HG03439 (cell line): Measurements from ENCODE around the gene KRTAP10-1.
"Not testable (repeated sequence)": the region's sequence is repeated elsewhere in the genome, so short reads cannot be mapped to it uniquely, and the experiment has no call there.

Experiments used
- ATAC-seq: cut with Tn5 transposase; IDR thresholded peaks from one replicate; pipeline ENCODE4 v1.9.1; 2021; ENCODE audit warnings: mild to moderate bottlenecking, moderate library complexity; ENCODE audit not compliant: unreplicated experiment

Gene KRTAP10-1

DNA sequence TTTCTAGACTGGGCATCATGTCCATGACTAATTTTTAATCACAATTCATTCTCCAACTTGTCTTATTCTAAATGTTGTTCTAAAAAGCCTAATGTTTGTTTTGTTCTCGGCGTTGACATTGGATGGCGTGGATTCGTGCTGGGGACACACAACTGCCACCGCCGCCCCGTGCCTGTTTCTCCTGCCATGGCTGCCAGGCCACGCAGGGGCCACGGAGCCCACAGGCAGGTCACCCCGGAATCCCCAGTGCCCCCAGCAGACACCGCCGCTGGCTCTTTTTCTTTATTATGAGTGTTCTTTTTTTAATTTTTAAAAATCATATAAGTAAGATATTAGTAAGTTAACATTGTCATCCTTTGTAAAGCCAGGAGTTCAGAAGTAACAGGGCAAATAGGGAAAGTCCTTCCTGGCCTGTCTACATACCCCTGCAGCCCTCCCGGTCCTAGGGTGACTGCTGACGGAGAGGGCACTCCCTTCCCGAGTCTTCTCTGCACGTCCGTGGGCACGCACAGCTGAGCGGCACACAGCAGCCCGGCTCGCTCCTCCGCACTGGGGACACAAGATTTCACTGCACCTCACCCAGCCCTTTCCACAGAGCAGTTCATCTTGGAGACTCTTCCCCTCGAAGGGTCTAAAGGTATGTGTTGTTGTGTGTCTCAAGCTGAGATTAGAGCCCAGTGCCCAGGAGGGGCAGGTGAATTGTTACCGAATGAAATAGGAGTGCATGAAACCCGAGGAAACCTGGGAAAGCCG, 32.1 kb downstream of the KRTAP10-1 start:
- no peak for ATAC-seq

GRCh38 chr21:44506279-44507255, 33.4 kb downstream of the KRTAP10-1 start:
- no peak for ATAC-seq

DNA sequence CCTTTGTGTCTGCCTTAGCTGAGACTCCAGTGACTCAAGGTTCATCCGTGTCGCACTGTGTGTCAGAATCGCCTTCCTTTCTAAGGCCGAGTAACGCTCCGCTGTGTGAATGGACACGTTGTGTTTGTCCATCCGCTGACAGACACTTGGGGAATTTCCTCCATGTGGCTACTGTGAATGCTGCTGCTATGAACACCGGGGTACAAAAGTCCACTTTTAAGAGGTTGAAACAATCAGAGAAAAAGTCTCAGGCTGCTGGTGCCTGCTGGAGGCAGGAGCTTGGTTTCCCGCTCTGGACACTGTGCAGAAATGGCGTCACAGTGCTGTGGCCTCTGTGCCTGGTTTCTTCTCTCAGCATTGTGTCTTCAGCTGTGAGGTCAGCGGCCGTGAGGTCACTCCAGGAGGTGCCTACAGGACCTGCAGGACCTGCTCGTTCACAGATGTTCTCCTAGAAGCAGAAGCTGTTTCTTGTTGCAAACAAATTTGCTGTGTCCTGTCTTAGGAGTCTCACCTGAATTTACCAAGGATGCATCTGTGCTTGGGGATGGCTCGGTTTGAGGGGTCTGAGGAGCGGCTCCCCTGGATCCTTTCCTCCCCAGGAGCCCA, 34.2 kb downstream of the KRTAP10-1 start:
- ATAC-seq: no peak

DNA sequence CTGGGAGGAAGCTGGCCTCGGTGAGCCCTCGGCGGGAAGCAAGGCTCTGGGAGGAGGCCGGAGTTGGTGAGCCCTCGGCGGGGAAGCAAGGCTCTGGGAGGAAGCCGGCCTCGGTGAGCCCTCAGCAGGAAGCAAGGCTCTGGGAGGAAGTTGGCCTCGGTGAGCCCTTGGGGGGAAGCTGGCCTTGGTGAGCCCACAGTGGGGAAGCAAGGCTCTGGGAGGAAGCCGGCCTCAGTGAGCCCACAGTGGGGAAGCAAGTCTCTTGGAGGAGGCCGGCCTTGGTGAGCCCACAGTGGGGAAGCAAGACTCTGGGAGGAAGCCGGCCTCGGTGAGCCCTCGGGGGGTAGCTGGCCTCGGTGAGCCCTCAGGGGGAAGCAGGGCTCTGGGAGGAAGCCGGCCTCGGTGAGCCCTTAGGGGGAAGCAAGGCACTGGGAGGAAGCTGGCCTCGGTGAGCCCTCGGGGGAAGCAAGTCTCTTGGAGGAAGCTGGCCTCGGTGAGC, 36.0 kb downstream of the KRTAP10-1 start:
- ATAC-seq: no peak

GRCh38 chr21:44503006-44503889, 36.7 kb downstream of the KRTAP10-1 start:
- ATAC-seq: not testable (repeated sequence)

DNA sequence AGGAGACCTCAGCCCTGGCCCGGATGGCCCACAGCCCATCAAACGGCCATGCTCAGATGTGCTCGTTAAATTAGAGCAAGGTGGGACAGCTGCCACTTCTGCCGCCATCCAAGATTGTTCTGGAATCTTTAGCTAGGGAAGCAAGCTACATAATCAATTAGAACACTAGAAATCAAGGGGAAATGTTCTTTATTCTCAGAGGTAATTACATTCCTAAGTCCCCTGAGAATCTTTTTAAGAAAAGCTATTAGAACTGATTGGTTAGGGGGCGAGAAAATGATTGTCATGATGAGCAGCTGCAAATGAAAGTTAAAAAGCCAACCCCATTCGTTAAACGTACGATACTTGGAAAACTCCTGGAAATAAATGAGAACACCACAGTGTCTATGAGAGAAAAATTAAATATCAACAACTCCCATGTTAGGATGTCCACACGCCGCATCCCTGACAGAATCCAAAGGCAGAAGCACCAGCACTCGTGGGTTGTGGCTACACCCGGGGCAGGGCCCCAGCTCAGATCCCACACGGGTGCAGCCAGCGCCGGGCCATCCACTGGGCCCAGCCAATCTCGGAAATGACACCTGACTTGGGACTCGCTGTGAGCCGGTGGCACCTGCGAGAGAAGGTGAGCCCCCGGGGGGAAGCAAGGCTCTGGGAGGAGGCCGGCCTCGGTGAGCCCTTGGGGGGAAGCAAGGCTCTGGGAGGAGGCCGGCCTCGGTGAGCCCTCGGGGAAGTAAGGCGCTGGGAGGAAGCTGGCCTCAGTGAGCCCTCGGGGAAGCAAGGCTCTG, 37.6 kb downstream of the KRTAP10-1 start:
- no peak for ATAC-seq

DNA sequence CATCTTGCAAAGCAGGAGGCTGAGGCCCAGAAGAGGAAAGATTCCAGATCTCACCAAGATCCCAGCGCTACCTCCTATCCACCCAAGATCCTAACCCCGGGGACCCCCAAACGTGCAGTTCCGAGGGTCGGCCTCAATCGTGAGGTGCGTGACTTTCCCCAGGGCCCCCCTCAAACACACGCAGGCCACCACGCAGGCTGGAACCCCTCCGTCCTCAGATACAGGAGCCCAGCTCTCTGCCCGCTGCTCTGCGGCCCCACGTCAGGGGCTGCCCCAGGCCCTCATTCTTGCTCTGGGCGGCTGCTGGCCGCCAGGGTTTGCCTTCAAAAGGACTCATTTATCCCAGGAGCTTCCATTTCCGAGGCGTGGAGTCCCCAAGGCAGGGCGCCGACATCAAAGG, 39.9 kb downstream of the KRTAP10-1 start:
- ATAC-seq: no peak

DNA sequence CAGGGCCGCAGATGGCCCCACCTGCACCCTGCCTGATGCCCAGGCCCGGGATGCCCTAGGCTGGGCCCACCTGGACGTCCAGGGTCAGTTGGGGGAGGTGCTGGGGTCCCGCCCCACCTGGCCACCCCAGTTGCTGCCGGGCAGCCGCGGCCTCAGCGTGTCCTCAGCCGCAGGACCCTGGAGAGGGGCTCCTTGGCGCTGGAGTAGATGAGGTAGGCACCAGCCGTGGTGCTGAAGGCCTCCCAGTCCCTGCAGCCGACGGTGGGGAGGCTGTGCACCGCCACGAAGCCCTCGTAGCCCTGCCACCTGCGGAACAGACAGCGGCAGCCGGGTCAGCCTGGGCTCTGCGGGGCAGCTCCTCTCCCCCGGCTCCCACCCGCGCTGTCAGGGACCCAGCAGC, 40.4 kb downstream of the KRTAP10-1 start:
- ATAC-seq: no peak

DNA sequence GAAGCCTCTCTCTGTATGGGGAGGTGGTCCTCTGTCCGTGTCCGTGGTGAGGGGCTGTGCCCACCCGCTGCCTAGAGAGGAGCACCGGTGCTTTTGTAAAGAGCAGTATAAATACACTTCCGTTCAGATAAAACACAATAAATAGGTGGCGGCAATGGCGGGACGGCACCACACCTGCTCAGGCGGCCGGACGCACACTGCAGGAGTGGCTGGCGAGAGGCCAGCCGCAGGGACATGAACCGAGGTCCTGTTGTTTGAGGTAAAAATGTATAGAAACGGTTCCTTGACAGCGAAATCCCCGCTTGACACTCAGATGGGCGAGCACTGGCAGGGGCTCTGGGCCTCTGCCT, 40.8 kb downstream of the KRTAP10-1 start:
- ATAC-seq: no peak

DNA sequence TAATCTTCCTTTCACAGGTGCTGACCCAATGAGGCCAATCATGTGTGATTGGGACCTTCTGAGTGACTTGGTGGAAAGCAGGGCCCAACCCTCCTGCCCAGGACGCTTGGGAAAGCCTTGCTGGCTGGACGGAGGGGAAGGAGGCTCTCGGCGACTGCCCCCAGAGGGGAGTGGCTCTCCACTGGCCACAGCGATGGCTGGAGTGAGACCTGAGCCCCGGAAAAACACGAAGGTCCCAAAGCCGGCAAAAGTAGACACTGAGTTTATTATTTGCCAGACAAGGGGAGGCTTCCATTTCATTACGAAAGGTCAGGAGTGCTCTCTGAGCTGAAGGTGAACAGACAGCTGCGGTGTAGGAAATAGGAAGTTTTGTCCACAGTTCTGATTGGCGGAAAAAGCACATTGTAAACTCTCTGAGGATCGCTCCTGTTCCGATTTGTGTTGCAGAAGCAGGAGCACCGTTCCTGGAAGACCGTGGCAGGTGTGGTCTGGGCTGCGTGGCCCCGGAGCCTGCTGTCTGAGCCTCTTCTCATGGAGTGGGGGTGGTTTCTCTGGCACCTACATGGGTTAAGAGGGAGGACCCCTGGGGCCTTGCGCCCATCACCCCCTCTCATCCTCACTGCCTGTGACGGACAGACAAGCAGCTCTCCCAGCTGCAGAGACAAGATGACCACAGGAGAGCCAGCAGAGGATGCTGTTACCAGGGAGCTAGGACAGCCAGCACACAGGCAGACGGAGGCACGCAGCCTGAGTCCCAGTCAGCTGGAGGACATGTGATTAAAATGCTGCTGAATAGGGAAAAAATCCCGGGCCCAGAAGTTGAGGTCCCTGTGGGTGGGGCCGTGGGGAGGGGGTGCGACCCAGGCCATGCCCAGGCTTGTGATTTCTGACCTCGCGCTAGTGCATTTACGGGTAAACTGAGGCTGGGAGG, 41.5 kb downstream of the KRTAP10-1 start:
- ATAC-seq: no peak

- no peak for ATAC-seq
Measured at GRCh38 chr21:44497703-44498126, 42.3 kb downstream of the KRTAP10-1 start.

DNA sequence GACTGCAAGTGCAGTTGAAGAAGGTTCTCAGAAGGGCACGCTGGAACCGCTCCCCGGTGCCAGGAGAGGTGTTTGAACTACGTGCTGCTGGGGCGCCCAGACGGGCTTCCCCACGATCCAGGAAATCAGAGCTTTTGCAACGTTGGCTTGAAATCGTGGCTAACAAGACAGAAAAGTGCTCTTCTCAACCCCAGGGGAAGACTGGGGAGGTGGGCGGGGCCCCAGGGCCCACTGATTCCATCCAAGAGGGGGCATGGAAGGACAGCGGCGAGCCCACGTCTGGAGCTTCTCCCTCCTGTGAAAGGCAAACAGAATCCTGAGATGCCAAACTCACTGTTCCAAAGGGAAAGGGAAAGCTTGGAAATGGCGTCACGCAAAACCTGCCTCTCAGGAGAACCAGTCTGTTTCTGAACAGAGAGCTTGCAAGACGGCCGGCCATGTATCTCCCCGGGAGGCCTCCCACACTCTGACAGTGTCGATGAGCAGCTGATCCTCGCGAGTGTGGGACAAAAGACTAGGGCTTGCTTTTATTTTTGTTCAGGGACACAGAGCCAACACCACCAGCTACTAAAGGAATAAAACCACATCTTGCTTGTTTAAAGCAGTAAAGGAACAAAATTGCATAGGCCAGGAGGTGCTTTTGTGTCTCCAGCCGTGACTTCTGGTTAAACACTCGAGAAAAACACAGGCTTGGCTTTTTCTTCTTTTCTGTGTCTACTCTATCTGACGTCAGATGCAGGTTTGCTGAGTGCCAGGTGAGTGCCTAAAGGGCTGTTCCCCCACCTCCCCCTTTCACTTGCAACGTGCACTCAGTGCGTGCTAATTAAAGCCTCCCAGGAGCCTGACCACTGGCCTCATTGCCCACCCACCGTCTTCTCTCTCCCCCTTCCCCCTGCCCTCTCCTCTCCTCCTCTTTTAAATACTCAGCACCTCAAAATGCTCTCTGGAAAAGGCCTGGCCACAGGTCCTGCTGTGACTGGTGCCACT, 43.1 kb downstream of the KRTAP10-1 start:
- ATAC-seq: no peak

DNA sequence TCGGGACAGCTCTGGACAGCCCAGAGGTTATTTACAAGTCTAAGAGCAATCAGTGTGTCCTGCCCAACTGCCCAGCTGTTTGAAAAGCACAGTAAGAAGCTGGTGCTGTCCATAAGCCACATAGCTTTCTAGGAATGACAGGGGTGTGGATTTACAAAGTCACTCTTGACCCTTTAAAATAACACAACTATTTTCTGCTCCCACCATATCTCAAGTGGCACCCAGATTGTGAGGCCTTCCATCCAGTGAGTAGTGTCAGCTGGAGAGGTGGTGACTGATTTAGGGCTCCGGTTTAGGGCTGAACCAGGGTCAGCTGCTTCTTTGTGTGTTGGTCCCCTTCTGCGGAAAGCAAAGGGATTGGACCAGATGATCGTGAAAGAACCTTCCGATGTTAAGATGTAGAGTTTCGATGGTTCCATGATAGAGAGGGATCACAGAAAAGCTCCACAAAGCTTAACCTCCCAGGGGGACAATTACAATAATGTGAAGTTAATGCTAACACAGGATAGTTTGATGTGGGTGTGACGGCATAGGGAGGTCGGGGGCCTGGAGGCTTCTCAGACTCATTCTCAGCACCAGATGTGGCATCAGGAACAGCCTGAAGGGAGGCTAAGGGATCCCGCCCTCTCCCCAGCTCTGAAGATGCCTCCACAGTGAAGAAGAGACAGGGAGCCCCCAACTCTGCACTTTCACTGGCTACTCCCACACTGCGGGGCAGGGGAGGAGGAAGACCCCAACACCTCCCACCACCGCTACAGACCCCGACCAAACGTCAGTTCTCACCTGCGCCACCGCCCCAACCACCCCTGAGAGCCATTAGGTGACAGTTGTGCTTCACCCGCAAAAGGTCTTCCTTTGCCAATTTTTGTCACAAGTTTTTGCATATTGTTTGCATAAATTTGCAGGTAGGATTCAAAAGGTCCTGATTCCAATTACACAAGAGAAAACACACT, 44.1 kb downstream of the KRTAP10-1 start:
- no peak for ATAC-seq

DNA sequence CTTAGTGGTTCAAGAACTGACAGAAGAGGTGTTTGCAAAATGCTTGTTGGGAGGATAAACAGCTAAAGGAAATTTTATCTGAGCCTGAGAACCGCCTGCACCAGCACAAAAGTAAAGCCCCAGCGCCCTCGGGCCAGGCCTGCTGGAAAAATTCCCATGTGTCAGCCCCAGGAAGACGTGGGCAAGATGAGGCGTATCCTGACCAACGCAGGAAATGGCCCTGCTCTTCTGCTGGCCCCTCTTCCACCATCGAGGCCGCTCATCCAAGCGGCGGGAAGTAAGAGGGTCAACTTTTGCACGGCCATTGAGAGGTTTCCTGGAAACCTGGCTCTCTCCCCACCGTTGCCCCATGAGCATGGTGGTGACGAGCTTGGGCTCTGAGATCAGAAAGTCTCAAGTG, 45.0 kb downstream of the KRTAP10-1 start:
- no peak for ATAC-seq

DNA sequence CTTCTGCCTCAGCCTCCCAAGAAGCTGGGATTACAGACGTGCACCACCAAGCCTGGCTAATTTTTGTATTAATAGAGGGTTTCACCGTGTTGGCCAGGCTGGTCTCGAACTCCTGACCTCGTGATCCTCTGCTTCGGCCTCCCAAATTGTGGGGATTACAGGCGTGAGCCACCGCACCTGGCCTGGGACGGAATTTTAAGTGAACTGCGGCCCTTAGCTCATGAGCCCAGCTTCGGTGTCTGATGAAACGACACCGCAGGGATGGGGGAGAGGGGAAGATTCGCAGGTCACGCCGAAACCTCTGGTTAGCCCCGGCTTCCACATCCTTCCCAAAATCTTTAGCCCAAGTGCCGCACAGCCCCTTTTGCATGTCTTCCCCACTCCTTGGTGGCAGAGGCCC, 45.6 kb downstream of the KRTAP10-1 start:
- no peak for ATAC-seq
